Right renal cortex interstitium (tissue), 3 donors: Measurements from ENCODE around the gene IL1RAPL2. TPM values are rescaled to one million over a fixed set of nuclear protein-coding genes. Genes with fewer than 3 reads are reported as not detected.
"Not testable (repeated sequence)": the region's sequence is repeated elsewhere in the genome, so short reads cannot be mapped to it uniquely, and the experiment has no call there.

Experiments used
- DNase-seq, 3 donors: peaks; one replicate each; pipeline ENCODE4 v3.0.0-alpha.2; 2013; ENCODE audit warnings: low read depth in 3 of 3, low spot score in 2 of 3
- polyA plus RNA-seq, 3 donors: library from polyadenylated mRNA; unstranded; fragments of 120-200 nt; gene quantifications; one replicate each; pipeline ENCODE4 v1.2.1, GENCODE V29; 2013; ENCODE audit not compliant: insufficient read length in 3 of 3

IL1RAPL2 gene
- polyA plus RNA-seq, 3 donors: 0.74 to 1.1 (median 0.88) TPM

DNA sequence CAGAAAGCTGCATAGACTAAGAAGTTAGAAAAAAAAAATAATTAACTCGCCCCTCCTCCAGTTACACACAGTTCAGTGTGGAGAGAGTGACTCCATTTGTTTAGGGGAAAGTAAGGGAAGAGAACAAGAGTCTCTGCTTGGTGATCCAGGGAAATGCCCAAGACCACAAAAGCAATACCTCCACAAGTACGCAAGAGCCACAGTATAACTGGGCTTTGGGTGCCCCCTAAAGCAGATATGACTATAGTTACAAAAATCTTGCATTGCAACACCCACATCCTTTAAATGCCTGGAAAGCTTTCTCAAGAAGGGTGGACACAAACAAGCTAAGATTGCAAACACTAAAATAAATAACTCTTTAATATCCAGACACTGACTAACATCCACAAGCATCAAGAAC lies 1092.1 kb downstream of the IL1RAPL2 start:
- DNase-seq: no peak

DNA sequence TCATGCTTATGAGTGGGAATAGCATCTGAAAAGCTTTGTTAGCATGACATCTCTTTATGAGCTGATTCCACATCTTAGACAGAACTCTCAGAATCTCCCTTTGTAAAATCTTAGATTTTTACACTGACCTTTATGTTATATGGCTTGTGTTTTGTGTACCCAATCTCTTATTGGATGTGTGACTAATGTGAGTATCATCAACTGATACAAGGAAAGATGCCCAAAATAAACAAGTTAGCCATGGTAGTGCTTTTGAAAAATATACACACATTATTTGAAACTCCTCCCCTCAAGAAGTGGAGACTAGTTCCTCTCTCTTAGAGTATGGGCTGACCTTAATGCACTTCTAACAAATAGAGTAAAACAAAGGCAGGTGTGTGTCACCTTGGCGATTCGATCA lies 1096.2 kb downstream of the IL1RAPL2 start:
- DNase-seq: no peak

DNA sequence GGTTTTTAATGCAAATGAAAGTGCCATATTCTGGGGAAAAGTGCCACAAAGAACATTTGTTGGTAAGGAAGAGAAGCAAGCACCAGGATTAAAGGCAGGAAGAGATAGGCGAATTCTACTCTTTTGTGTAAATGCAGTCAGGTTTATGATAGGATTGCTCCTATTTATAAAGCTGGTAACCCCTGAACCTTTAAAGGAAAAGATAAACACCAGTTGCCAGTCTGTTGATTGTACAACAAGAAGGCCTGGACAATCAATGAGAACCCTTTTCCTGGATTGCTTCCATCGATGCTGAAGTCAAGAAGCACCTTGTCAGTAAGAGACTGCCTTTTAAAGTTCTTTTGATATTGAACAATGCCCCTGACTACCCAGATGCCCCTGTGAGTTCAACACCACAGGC lies 1098.2 kb downstream of the IL1RAPL2 start:
- no peak for DNase-seq

DNA sequence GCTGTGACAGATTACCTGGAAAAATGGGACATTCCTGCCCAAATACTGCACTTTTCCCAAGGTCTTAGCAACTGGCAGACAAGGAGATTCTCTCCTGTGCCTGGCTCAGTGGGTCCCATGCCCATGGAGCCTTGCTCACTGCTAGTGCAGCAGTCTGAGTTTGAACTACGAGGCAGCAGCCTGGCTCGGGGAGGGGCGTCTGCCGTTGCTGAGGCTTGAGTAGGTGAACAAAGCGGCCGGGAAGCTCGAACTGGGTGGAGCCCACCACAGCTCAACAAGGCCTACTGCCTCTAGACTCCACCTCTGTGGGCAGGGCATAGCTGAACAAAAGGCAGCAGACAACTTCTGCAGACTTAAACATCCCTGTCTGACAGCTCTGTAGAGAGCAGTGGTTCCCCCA lies 1118.3 kb downstream of the IL1RAPL2 start:
- not testable (repeated sequence) for DNase-seq

DNA sequence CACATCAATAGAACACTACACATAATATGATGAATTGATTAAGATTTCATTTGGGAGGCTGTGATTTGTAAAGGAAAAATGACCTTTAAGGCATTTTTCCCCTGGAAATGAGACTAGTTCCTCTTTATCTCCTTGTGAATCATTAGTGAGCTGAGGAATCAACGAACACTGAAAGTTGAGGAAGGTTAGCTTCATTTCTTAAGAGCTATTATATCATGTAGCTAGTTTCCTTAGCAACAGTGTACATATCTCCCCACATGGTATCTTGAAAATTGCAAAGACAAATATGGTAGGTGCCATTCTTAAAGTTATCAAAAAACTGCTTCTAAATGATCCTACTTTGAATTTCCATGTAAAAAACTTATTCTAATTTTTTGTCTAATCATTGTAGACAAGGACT lies 1128.8 kb downstream of the IL1RAPL2 start:
- no peak for DNase-seq

DNA sequence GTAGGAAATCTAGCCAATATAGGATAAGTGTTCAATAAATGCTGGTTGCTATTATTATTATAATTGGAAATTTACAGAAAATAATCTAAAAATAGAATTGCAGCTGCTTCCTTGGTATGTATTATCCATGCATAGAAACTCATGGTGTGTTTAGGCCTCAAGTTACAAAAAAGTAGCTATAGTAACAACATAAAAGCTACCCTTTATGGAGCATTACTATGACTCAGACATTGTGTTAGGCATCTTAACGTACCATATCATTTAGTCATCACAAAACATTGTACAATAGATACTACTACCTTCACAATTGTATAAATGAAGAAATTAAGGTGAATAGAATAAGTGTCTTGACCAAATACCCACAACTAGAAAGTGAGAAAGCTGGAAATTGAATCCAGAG lies 1129.5 kb downstream of the IL1RAPL2 start:
- no peak for DNase-seq

DNA sequence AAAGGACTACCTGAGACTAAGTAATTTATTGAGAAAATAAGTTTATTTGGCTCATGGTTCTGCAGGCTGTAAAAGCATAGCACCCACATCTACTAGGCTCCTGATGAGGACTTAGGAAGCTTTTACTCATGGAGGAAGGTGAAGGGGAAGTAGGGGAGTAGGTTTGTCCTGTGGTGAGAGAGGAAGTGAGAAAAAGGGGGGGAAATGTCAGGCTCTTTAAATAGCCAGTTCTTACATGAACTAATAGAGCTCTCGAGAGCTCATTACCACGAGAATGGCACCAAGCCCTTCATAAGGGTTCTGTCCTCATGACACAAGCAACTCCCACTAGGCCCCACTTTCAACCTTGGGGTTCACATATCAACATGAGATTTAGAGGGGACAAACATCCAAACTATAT lies 1130.9 kb downstream of the IL1RAPL2 start:
- no peak for DNase-seq

DNA sequence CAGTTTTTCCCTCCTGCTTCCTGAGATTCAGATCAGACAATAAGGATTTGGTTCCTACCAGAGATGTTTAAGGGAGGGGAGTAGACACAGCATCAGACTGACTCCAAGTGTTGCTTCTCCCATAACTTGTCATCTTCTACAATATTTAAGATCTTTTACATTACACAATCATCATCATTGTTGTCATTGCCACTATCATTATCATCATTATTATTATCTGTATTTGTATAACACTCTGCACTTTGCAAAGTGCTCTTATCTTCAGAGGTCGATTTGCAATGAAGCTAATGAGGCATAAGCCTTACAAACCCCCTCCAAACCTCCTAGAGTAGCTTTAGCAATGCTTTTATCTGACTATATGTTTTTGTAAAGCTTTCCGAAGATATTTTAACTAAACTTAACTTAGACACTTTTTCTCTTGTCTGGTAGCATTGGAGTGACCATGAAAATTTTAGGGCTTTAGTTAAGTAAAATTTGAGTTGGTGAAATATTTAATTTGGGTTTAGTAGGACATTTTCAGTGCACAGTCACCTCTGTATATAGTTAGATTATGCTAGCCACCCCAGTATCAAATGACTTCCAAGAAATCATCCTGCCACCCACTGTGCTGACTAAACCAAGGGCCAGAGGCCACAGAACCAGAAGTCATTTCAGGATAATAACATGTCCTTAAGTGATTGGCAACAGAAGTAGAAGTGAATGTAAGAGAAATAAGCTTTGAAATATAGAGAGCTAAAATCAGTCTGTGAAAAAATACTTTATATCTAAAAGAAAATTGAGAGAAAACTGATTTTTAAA lies 1132.2 kb downstream of the IL1RAPL2 start:
- DNase-seq: no peak

DNA sequence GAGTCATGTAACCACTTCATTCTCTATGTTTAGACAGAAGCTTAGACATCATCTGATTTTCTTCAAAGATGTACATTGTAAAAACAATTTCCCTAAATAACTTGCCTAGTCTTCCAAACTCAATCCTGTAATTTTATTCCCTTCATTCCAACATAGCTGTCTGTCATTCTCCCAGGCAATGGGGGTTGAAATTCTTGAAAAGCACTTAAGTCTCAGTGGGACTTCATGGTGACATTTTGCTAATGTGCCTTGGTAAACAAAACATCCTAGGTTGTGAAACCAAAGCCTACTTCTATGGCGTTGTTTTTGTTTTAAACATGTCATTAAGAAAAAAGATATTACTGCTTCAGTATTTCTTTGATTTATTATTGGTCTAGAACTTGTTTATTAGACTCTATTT lies 1134.3 kb downstream of the IL1RAPL2 start:
- no peak for DNase-seq

DNA sequence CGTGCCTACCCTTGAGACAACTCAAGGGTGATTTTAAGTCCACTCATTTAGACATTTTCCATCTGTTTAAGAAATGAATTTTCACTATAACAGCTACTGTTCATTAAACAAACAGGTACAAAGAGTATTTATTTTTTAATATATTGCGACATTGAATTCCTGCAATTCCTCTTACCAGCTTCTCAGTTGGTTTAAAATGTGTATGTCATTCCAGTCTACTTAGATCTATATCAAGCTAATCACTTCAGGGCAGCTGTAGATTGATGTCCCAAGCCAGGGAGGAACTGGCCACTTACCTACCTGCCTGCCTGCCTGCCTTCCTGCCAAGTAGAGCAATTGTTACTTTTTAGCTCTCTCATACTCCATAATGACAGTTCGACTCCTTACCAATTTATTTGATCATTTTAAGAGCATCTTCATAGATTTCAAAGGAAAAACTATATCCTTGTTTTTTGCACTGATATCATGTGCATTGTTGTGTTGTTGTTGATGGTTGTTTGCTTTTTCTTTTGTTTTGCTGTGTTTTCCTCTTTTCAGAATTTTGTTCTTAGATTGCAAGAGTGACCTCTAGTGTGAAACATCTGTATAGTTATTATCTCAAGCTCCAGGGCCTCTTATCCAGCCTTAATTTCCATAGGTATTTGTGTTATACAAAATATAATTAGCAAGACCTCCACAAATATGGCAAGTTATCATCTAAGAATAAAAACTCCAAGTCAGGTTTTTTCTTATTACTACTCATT lies 1135.5 kb downstream of the IL1RAPL2 start:
- DNase-seq: no peak

DNA sequence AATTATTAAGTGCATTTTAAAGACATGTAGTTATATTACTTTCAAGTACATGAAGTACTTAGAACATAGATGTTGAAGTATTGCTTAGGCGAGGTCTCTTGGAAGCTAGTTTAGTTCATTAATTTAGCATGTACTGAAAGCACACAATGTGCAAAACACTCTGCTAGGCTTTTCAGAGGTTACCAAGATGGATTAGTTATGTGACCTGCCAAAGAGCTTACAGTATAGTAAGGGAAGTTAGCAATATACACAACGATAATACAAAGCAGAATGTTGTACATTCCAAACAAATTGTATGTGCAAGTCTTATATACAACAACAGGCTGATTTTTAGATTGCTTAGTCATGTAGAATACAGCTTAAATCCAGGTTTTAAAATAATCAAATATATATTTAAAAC lies 1137.9 kb downstream of the IL1RAPL2 start:
- no peak for DNase-seq

DNA sequence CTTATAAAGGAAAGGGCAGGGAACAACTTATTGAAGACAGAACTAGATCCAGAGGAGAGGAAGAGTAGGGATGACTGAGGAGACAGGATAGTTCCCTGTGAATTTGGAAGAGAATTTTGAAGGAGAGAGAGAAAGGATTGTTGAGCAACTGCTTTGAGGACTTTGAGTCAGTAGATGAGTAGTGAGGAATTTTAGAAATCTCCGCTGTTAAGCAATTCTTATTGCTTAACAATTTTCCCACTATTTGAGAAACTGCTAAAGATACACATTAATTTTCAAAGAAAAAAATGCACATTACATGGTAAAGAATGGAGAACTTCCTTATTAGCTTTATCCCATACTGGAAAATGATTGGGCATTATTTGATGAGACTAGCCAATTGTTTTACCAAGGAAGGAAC lies 1140.0 kb downstream of the IL1RAPL2 start:
- DNase-seq: no peak

DNA sequence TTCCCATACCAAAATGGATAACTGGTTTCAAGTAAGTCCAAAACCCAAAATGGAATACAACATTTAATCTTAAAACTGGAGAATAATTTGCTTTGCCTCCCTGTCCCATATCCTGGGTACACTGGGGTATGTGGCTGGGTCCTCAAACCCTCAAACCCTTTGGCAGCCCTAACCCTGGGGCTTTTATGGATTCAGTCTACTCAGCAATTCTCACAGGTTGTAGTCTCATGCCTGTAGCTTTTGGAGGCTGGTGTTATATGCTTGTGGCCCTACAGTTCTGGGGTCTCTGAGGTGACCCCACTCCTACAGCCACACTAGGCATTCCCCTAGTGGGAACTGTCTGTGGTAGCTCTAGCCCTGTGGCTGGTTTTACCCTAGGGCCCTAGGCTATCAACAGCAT lies 1145.8 kb downstream of the IL1RAPL2 start:
- no peak for DNase-seq

DNA sequence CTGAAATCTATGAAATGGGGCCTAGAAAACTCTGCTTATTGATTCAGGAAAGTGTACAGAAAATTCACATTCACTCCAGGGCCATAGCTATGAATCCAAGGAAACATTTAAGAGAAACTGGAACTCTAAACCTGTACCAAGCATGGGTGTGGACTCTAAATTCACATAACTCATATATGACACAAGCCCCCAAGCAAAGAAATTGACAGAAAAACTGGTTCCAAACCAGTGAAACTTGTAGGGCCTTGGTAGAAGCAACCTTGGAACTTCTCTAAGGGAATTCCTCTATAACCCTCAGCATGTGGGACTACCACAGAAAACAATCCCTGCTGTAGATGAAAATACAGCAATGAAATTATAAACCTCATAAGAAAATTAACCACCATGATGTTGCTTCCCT lies 1149.7 kb downstream of the IL1RAPL2 start:
- DNase-seq: no peak

DNA sequence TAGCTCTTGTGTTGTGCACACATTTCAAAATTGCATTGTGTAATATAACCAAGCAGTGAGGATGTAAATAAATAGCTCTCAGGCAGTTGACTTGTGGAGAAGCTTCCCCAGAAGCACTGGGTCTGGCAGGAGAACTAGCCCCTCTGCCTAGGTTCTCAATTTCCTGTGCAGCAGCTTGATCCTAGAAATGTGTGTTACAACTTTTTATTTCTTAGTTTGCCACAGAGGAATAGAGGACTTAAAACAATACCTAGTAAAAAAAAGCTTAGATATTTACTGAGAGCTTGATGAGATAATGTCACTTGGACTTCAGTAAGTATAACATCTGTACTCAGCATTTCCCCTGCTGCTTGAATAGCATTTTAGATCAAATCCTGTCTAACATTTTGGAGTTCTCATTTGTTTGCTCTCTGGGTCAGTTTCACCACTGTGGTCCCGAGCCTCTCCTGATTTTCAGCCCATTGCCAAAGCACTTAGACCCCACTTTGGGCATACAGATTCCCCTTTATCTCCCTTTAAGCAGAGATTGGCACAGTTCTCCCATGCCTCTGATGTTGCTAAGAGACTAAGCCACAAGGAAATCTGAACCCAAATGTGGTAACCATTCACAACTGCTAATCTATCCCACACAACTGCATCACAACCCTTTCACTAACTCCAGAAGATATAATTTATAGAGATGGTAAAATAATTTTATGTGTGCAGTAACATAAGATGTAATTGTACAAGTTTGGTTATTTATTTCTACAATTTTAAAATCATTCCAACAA lies 1158.2 kb downstream of the IL1RAPL2 start:
- no peak for DNase-seq

DNA sequence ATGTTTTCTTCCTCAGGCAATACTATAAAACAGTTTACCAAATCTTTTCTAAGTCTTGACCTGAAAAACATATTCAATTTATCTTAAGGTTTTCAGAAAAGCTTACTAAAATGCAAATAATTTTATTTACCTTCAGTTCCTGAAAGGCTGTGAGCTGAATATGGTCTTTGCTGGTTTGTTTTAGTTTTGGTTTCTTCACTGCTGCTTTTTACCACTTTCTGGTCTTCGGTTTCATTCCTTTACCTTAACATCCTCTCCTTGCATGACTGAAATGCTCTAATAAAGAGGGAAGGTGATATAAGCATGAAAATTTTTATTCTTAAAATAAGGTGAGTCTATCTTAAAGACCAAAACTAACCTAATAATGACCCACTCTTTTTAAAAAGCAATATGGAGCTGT lies 1159.2 kb downstream of the IL1RAPL2 start:
- DNase-seq: no peak

DNA sequence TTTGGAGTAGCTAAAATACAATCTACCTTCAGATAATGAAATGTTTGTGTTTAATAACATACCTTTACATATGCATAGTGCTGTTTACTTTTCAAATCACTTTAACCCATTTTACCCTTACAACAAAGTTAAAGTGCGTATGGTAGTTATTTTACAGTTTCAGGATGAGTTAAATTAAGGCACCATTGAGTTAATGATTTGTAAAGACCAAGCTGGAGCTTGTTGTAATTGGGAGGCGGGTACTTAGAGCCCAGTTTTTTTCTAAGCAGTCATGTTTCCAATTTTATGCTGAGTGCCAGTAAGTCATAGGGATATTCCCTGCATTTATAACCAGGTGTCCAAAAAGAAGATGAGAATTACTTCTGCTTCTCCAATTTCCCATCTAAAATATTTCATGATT lies 1172.2 kb downstream of the IL1RAPL2 start:
- DNase-seq: no peak

DNA sequence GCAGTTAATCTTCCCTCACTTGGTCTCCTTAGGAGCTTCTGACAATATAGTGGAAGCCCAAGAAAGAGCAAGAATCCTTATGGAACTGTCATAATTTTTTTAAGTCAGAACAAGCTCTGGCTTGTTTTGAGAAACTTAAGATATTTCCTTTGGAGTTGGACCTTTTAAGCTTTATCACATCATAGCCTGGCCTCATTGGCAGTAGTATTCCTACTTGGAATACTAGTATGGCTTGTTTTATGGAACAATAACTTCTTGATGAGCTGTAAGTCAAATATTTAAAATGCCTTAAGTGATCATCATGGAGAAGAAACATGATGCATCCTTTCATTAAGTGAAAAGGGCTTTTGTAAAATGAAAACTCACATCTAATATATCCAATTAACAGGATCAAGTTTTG lies 1178.3 kb downstream of the IL1RAPL2 start:
- no peak for DNase-seq

DNA sequence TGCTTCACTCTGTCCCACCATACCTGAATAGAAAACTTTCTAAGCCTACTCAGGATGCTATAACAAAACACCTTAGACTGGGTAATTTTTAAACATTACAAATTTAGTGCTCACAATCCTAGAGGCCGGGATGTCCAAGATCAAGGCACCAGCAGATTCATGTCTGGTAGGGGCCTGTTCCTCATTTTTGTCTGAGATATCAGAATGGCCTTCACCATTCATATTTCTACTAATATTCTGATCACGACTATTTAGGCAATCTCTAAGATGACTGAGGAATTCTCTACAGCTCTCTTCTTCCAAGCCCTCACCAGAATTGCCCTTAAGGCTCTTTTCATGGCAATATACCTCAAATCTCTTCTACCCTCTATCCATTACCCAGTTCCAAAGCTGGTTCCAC lies 1178.9 kb downstream of the IL1RAPL2 start:
- no peak for DNase-seq

DNA sequence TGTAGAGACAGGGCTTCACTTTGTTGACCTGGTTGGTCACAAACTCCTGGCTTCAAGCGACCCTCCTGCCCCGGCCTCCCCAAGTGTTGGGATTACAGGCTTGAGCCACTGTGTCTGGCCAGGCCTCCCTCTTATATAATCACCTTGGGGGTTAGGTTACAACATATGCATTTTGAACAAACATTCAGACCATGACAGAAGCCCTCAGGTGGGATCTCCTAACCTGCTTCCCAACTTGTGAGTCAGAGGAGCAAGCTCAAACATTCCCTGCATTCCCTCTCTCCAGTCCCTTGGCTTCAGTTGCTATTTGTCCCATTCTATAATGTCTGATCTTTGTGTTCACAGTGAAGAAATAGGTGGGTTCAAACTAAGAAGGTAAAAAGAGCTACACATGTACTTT lies 1179.9 kb downstream of the IL1RAPL2 start:
- DNase-seq: no peak

DNA sequence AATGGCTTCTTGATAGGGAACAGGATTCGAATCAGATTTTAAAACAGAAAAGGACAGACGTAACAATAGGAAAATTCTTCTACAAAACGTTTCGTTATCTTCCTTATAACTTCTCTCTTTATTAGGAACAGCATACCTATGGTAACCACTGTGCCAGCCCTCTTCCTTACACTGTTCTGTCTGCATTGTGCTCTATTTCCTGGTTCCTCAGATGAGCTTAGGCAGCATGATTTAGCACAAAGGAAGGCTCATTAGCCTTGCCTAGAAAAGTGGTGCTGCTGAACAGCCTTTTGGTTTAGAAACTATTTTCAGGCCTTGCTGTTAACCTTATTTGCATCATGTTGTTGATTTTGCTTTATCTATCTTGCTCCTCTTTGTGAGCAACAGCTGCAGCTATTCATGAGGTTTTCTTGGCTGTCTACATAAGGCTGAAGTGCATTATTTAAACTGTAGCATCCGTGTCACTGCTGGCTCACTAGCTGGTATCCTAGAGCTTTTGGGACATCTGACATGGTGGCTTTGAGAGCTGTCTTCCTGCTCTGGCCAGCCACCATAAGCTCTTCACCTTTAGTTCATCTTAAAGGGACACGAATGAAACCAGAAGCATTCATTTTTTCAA lies 1186.4 kb downstream of the IL1RAPL2 start:
- DNase-seq: no peak
